Measurements from ENCODE around the gene GDPD5.

DNA sequence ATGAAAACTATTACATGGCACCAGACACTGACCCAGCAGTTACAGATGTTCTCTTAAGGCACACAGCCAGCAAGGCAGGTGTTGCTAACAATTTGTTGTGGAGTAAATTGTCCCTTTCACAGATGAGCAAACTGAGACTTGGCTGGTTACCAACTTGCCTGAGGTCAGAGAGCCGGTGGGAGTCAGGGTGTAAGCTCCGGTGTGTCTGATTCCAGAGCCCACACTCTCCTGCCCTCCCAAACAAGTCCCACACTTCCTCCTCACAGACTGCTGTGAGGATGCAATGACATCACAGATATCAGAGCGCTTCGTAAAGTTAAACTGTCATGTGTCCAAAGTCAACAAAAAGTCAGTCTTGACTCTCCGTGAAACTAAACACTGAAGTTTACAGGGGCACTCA, 12.5 kb downstream of the GDPD5 start:
- TF ChIP-seq, protein P1, sequence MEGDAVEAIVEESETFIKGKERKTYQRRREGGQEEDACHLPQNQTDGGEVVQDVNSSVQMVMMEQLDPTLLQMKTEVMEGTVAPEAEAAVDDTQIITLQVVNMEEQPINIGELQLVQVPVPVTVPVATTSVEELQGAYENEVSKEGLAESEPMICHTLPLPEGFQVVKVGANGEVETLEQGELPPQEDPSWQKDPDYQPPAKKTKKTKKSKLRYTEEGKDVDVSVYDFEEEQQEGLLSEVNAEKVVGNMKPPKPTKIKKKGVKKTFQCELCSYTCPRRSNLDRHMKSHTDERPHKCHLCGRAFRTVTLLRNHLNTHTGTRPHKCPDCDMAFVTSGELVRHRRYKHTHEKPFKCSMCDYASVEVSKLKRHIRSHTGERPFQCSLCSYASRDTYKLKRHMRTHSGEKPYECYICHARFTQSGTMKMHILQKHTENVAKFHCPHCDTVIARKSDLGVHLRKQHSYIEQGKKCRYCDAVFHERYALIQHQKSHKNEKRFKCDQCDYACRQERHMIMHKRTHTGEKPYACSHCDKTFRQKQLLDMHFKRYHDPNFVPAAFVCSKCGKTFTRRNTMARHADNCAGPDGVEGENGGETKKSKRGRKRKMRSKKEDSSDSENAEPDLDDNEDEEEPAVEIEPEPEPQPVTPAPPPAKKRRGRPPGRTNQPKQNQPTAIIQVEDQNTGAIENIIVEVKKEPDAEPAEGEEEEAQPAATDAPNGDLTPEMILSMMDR (IDR thresholded peaks at IDR 0.05), result no peak
- no peak for TF ChIP-seq EZH2 (IDR thresholded peaks at IDR 0.05; ENCODE audit: borderline replicate concordance, insufficient read depth, low read depth, low read length, poor library complexity, severe bottlenecking)
